Parathyroid adenoma (tissue), 2 donors: Measurements from ENCODE around the gene JADE2.

Experiments used
- H2AFZ ChIP-seq: fragments of 300-600 bp; sonication (generic); one replicate; pipeline ENCODE4 v1.7.0; 2017; ENCODE audit warnings: antibody characterized with exemption, mild to moderate bottlenecking
- H3K27ac ChIP-seq: fragments of 300-600 bp; sonication (generic); one replicate; pipeline ENCODE4 v1.7.0; 2017
- H3K27me3 ChIP-seq: fragments of 300-600 bp; sonication (generic); one replicate; pipeline ENCODE4 v1.7.0; 2017; ENCODE audit warnings: low read length; ENCODE audit not compliant: control insufficient read depth, insufficient read depth
- H3K36me3 ChIP-seq: fragments of 300-600 bp; sonication (generic); one replicate; pipeline ENCODE4 v1.7.0; 2017; ENCODE audit warnings: low read length; ENCODE audit not compliant: control insufficient read depth, insufficient read depth
- H3K4me1 ChIP-seq: fragments of 300-600 bp; sonication (generic); one replicate; pipeline ENCODE4 v1.7.0; 2017; ENCODE audit warnings: control low read depth
- H3K4me2 ChIP-seq: fragments of 300-600 bp; sonication (generic); one replicate; pipeline ENCODE4 v1.7.0; 2017; ENCODE audit warnings: low read length
- H3K4me3 ChIP-seq: fragments of 300-600 bp; sonication (generic); one replicate; pipeline ENCODE4 v1.7.0; 2017; ENCODE audit warnings: low read depth, low read length
- H3K79me2 ChIP-seq: fragments of 300-600 bp; sonication (generic); one replicate; pipeline ENCODE4 v1.7.0; 2017; ENCODE audit warnings: control low read depth
- H3K9ac ChIP-seq: fragments of 300-600 bp; sonication (generic); one replicate; pipeline ENCODE4 v1.7.0; 2017; ENCODE audit warnings: mild to moderate bottlenecking
- H3K9me3 ChIP-seq: fragments of 300-600 bp; sonication (generic); one replicate; pipeline ENCODE4 v1.7.0; 2017; ENCODE audit warnings: low read length; ENCODE audit not compliant: control insufficient read depth
- CTCF ChIP-seq: fragments of 300-600 bp; sonication (generic); IDR thresholded peaks from one replicate; pipeline ENCODE4 v1.7.0; 2017; ENCODE audit warnings: antibody characterized with exemption, mild to moderate bottlenecking
- donor health status: primary hyperparathyroidism.

JADE2 gene

GRCh38 chr5:134604908-134605307 is 79.4 kb downstream of the JADE2 start:
- TF ChIP-seq CTCF, result no peak
- H3K36me3 ChIP-seq, result no peaks in the 10 kb centered on the region

GRCh38 chr5:134606726-134607125 is 81.3 kb downstream of the JADE2 start:
- H3K4me2 ChIP-seq, result no peak overlapping the region
- no peak for TF ChIP-seq CTCF
- no peak overlapping the region for H2AFZ ChIP-seq
- no peaks in the 10 kb centered on the region for H3K27me3 ChIP-seq
- H3K4me3 ChIP-seq, result no peak overlapping the region
- H3K27ac ChIP-seq, result no peak overlapping the region
- H3K36me3 ChIP-seq, result no peaks in the 10 kb centered on the region
- H3K9me3 ChIP-seq, result no peaks in the 10 kb centered on the region
- no peaks in the 10 kb centered on the region for H3K79me2 ChIP-seq
- no peak overlapping the region for H3K9ac ChIP-seq
- H3K4me1 ChIP-seq, result no peaks in the 10 kb centered on the region

More at GRCh38 chr5:134604908-134605307, 79.4 kb downstream of the JADE2 start:
- Histone ChIP-seq H3K4me2 (no peak overlapping the region), H3K4me1 (no peaks in the 10 kb centered on the region), H3K79me2 (no peaks in the 10 kb centered on the region), H3K27ac (no peak overlapping the region), H3K4me3 (no peak overlapping the region), H3K9me3 (no peaks in the 10 kb centered on the region), H3K27me3 (no peaks in the 10 kb centered on the region), H2AFZ (no peak overlapping the region), H3K9ac (no peak overlapping the region)

GRCh38 chr5:134608555-134608954 is 83.1 kb downstream of the JADE2 start:
- no peak overlapping the region for H2AFZ ChIP-seq
- H3K27me3 ChIP-seq, result no peaks in the 10 kb centered on the region
- H3K4me1 ChIP-seq, result no peaks in the 10 kb centered on the region
- no peak overlapping the region for H3K9ac ChIP-seq
- no peak for TF ChIP-seq CTCF
- H3K9me3 ChIP-seq, result no peaks in the 10 kb centered on the region
- no peaks in the 10 kb centered on the region for H3K79me2 ChIP-seq
- H3K27ac ChIP-seq, result no peak overlapping the region
- H3K36me3 ChIP-seq, result no peaks in the 10 kb centered on the region
- no peak overlapping the region for H3K4me3 ChIP-seq
- H3K4me2 ChIP-seq, result no peak overlapping the region

- no peak overlapping the region for H3K4me3 ChIP-seq
- H3K36me3 ChIP-seq, result no peaks in the 10 kb centered on the region
- H3K27ac ChIP-seq, result no peak overlapping the region
- H2AFZ ChIP-seq, result no peak overlapping the region
- H3K27me3 ChIP-seq, result no peaks in the 10 kb centered on the region
- no peaks in the 10 kb centered on the region for H3K79me2 ChIP-seq
- no peaks in the 10 kb centered on the region for H3K9me3 ChIP-seq
- no peak overlapping the region for H3K9ac ChIP-seq
- no peaks in the 10 kb centered on the region for H3K4me1 ChIP-seq
- TF ChIP-seq CTCF, result no peak
- H3K4me2 ChIP-seq, result no peak overlapping the region
These were observed 83.9 kb downstream of the JADE2 start for GRCh38 chr5:134609232-134609851.

- Histone ChIP-seq H3K4me3 (no peak overlapping the region), H3K27me3 (no peaks in the 10 kb centered on the region), H3K4me2 (no peak overlapping the region), H3K36me3 (no peaks in the 10 kb centered on the region), H3K79me2 (no peaks in the 10 kb centered on the region), H3K4me1 (no peaks in the 10 kb centered on the region), H2AFZ (no peak overlapping the region), H3K27ac (no peak overlapping the region), H3K9ac (no peak overlapping the region), H3K9me3 (no peaks in the 10 kb centered on the region)
- no peak for TF ChIP-seq CTCF
These were observed 85.3 kb downstream of the JADE2 start for GRCh38 chr5:134610725-134611124.
